H4 (cell line): ENCODE results near the gene PKD1L1. TPM values are rescaled to one million over a fixed set of nuclear protein-coding genes. Genes with fewer than 3 reads are reported as not detected.

Experiments used
- DNase-seq: peaks from one replicate; pipeline ENCODE4 v3.0.0-alpha.2; 2015; ENCODE audit warnings: low spot score
- total RNA-seq: library from RNA; depleted of rRNA; stranded (reverse); fragments of >200 nt; shearing (Covaris generic); gene quantifications from 2 replicates; pipeline ENCODE4 v1.2.3, GENCODE V29; 2014

The PKD1L1 gene
- total RNA-seq, 1 experiment from 2014 or later, result 0.02 TPM

GRCh38 chr7:47906883-47907282 lies 41.4 kb downstream of the PKD1L1 start:
- no peak for DNase-seq

GRCh38 chr7:47905076-47905920 lies 43.0 kb downstream of the PKD1L1 start:
- DNase-seq, result no peak

- DNase-seq, result no peak
Observed at GRCh38 chr7:47902013-47902412, 46.3 kb downstream of the PKD1L1 start.

DNA sequence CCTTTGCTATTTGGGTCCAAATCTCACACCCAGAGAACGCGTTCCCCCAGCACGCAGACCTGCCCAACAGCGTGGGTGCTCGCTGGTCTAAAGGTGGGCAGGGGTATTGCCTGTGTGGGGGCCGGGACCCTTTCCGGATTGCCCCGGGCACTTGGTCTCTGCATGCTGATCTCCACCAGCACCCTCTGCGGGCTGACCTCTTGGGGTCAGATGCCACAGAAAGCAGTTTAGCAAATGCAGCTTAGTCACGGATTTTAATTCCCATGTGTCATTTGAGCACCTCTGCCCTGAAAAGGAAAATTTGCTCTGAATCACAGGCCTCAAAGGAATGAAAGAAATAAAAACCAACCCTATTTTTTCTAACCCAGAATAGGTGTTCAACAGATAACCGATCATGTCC lies 46.7 kb downstream of the PKD1L1 start:
- DNase-seq, result peak; percentile 69

DNA sequence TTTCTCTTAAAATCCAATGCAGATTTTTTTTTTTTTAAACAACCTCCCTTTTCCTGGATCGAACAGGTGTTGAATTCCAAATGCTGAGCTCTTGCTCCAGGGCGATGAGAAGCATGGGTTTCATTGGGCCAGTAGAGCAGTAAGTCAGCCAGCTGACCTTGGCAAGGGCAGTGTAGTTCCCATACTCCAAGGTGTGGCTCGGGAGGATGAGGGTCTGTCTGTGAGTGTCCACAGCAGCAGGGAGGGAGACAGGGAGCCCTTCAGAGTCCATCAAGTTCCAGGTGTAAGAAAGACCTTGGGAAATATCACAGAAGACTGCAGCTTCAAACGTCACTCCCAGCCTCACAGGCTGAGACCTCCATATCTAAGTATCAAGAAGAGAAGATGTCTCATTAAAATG lies 50.4 kb downstream of the PKD1L1 start:
- no peak for DNase-seq

DNA sequence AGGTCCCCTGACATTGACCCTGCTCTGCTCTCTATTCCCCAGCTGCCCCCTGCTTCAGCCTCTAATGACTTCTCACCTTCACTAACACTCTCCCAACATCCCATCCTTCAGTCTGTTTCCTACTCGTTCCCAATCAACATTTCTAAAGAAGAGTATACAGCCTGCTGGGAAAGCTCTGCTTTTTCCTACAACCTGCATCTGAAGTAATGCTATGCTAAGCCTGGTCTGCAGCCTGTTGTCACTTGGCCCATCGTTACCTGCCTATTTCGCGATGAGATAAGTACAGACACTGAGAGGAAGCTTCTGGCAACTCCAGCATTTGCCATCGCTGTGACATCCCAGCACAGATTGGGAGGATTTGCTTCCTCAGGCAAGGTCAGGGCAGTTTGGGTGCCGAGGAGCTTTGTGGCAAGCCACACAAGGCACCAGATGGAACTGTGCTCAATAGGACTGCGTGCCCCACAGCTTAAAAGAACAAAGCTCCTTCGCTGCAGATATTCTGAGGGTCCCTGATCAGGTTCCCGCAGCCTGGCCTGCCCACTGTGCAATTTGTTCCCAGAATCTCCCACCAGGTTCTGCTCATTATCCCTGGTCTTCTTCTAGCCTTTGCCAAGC lies 51.4 kb downstream of the PKD1L1 start:
- DNase-seq, result no peak

- no peak for DNase-seq
Observed at GRCh38 chr7:47895026-47895425, 53.2 kb downstream of the PKD1L1 start.

DNA sequence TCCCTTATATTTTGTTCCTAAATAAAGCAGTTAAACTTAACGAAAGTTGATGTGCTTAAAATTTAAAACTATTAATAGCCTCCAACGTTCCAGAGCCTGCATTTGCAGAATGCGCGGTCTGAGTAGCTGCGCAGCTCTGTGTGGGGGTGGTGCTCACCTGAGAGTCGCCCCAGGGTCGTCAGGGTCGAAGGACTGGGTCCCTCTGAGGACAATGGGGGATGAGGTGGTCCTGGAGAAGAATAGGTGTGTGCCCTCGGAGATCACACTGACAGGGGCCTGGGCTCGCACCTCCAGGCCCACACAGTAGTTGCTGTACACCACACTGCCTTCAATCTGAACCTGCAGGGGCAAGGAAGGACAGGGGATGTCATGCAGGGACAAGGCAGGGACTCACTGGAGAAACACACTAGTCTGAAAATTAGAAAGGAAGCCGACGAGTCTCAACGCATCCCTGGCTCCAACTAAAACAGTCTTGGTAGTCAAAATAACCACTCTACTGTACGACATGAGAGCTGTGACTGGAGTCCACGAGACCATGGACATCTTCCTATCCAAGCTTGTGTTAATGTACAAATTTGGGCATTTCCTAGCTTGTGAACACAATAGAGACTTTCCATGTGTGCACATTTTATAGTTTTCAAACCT lies 54.4 kb downstream of the PKD1L1 start:
- no peak for DNase-seq

DNA sequence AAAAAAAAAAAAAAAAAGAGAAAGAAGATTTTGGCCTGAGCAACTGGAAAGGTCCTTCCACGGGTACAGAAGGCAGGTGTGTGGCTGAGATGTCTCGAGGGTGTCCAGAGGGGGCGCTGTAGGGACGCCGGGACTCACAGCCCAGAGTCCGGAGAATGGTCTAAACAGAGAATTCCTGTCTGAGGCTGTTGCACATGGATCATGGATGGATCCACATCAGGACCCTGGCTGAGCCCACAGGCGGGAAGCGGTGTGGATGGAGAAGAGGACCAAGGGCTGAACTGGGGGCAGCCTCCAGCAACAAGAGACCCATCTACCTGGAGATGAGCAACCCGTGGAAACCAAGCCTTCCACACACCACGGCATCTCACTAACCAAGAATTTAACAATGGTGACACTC lies 55.0 kb downstream of the PKD1L1 start:
- DNase-seq, result no peak

- no peak for DNase-seq
Observed at GRCh38 chr7:47890606-47891005, 57.7 kb downstream of the PKD1L1 start.

GRCh38 chr7:47890125-47890524 lies 58.1 kb downstream of the PKD1L1 start:
- no peak for DNase-seq

GRCh38 chr7:47889723-47890122 lies 58.5 kb downstream of the PKD1L1 start:
- no peak for DNase-seq

DNA sequence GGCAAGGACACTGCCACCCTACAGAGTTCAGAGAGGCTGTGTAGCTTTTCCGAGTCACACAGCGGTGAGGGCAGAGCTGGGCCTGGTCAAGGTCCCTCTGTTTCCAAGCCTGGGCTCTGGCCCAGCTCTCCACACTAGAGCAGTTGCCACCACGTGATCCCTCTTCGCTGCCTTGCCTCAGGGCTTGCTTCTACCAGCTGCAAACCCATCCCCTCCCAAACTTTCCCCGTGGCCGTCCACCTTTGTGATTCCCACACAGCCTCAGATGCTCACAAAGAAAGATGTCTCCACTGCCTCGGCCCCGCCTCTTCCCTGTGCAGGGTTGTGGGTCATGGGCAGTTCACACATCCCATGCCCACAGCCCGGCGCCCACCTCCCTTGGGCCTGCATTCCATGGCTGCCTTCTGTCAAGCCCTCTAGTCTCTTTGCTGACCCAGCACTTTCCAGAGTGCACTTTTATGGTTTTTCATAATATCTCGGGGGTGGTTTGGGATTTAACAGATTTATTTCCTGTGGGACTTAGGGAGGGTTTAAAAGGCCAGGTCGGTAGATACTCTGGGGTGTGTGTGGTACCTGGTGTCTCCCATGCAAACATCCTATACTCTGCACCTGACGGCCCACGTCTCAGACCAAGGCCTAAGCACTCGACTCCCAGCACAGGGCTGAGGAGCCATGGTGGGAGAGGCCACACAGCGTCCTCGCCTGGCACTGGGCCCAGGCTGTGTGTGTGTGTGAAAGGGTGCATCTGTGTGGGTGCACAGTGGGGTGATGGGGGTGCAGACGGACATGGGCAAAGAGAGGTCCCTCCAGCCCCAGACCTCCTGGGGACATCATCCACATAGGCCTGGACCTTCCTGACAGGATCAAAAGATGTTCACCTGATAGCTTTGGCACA lies 59.6 kb downstream of the PKD1L1 start:
- DNase-seq, result no peak

DNA sequence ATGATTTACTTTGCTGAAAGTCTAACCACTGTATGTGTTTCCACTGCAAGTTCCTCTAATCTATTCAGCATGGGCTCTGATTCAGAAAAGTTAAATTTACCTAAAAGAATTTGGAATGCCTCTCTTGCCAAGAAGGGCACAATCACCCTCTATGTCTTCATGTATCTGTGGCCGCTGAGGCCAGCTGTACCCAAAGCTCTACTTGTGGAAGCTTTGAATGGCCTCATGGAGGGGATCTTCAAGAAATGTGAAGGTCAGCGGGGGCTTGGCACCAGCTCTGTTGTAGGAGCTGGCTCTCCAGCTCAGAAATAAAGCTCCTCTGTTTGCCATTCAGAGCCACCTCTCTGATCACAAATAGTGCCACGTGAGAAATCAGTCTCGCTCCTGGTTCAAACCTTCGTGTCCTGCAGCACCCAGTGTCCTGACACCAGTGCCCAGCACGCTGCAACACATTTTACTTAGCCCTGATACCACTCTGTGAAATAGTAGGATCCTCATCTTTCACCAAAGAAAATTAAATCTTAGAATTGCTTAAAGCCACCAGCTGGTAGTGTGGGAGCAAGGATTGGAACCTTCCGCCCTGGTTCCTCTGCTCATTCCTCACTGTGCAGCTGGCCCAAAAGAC lies 61.1 kb downstream of the PKD1L1 start:
- no peak for DNase-seq

GRCh38 chr7:47885987-47886811 lies 62.1 kb downstream of the PKD1L1 start:
- no peak for DNase-seq

DNA sequence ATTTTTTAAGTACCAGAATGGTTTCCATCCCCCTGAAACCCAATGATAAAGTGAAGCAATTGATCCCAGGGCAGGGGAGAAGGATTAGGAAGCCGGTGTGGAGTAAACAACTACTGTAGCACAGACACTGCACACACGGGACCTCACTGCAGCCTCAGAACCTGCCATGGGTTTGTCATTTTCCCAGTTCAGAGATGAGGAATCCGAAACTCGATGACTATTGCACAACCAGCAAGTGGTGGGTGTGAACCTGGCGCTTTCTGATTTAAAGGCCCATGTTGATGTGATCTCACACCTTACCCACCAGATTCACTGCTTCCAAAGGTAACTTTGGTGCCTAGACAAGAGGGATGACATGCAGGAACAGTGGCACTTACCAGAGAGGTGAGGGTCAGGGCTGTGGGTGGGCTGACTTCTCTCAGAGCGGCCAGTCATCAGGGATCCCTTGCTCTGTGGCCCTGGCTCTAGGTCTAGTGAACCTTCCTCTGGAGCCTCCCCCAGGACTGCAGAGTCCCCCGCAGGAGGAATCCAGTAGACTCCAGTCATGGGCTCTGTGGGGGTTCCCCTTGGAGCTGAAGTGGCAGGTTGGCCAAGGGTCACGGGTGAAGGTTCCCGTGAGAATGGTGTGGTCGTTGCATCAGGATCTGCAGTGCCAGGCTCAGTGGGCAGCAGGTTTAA lies 62.8 kb downstream of the PKD1L1 start:
- DNase-seq, result no peak

- no peak for DNase-seq
Observed at GRCh38 chr7:47884675-47885074, 63.6 kb downstream of the PKD1L1 start.

DNA sequence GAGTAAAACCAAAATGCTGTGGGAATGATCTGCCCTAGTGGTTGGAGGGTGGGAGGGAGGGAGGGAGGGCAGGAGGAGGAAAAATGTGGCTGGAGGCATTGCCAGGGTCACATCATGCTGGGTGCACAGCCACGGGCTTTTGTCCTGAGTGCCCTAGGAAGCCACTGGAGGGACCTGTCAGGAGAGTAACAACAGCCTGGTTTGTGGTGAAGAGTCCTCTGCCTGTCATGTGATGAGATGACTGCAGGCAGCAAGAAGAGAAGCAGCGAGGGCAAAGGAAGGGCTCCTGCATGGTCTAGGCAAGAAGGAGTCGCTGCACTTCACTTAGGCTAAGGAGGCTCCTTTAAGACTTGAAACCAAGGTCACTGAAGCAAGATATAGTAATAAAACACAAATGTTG lies 65.6 kb downstream of the PKD1L1 start:
- DNase-seq, result no peak

DNA sequence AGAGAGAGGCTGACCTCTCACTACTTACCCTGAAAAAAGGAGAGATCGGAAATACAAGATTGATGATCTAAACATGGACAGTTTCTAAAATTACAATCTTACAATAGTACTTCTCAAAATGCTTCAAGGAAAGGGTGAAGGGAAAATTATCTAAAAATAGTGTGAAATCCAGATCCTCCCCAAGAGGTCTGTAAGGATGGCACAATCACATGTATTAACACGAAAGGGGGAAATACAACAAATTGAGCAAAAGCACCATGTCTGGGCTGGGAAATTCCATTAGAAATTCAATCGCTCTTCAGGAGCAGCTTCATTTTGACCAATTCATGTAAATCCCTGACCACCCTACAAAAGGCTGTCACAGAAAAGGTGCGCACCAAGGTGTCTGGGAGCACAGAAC lies 67.0 kb downstream of the PKD1L1 start:
- DNase-seq, result no peak

GRCh38 chr7:47878662-47879061 lies 69.6 kb downstream of the PKD1L1 start:
- no peak for DNase-seq
